VCaP (cell line): ENCODE results near the gene ARSB.

ENCODE experiments used
- H3K27ac ChIP-seq: fragments of 450-650 bp; 2 replicates; pipeline ENCODE4 v1.5.1; 2017
- CTCF ChIP-seq: fragments of 450-650 bp; conservative IDR thresholded peaks from 2 replicates; pipeline ENCODE4 v1.5.1; 2017; ENCODE audit warnings: mild to moderate bottlenecking, moderate library complexity

The ARSB gene

GRCh38 chr5:79008362-79008761 is 23.3 kb upstream of the ARSB start:
- TF ChIP-seq CTCF, result no peak
- no peak overlapping the region for H3K27ac ChIP-seq

DNA sequence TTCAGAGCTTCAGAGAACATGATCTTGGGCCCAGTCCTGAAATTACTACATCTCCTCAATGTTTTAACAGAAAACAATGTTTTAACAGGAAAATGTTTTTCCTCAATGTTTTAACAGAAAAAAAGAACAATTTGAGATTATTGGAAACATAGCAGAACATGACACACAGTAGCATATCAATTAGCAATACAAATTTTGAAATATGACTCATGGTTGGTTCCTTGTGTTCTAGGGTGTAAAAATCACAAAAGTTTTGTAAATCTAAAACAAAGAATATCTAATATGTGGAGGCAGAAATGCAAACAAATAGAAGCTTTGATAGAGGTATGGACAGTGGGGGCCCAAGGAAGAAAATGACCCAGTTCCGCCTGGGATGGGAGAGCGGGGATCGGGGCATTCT is 22.8 kb upstream of the ARSB start:
- H3K27ac ChIP-seq, result no peak overlapping the region
- no peak for TF ChIP-seq CTCF

GRCh38 chr5:79005936-79006631 is 21.0 kb upstream of the ARSB start:
- H3K27ac ChIP-seq, result no peak overlapping the region
- no peak for TF ChIP-seq CTCF

DNA sequence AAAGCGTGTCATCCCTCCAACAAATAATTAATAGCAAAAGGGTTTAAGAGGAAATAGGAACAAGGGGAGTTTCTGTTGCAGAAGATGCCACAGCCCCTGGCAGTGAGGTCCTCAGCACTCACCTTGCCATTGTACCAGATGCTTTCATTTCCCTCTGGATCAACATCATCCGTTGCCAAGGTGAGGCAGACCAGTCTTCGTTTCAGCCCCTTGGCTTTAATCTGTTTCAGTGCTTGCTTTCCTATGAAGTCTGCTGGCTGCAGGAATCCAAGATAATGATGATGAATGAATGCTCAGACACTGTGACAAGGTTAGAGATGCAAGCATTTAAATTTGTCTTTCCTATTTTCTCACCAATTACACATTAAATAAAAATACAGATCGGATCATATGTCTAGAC is 20.0 kb upstream of the ARSB start:
- no peak overlapping the region for H3K27ac ChIP-seq
- TF ChIP-seq CTCF, result no peak

DNA sequence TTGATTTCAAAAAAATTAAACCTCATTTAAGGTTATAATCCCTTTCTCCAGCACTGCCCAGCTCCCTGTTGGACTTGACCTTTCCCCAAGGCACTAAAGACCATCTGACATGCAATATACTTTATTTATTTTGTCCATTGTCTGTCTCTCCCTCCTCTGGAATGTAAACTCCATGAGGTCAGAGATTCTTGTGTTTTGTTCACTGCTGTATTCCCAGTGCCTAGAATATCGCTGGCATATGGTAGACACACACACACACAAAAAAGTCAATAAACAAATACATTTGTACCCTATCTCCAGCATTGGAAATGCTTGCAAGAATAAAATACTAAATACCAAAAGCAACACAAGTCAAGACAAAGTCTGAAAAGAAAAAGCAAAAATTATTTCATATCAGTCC is 17.3 kb upstream of the ARSB start:
- TF ChIP-seq CTCF, result no peak
- no peak overlapping the region for H3K27ac ChIP-seq

- H3K27ac ChIP-seq, result no peak overlapping the region
- TF ChIP-seq CTCF, result no peak
These were observed 16.4 kb upstream of the ARSB start for GRCh38 chr5:79001471-79001870.

DNA sequence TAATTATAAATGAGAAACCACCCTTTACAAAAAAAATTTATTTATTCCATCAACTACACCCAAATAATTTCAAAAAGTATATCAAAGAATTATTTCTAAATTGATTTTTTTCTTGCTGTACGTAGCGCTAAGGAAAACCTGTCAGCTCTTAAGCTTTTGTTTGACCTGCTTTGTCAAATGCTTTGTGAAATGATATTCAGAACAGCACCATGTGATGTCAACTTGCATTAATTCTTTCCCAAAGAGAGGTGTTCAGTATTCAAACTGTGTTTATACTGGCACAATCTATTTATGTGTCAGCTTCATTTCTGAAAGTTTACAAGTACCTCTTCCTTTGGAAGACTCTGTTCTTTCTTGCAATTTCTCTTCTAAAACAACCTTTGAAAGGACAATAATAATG is 12.0 kb upstream of the ARSB start:
- TF ChIP-seq CTCF, result no peak
- H3K27ac ChIP-seq, result no peak overlapping the region
